ENCODE data around the gene PIM1. TPM values are rescaled to one million over a fixed set of nuclear protein-coding genes. Genes with fewer than 3 reads are reported as not detected.

PIM1 gene
- total and polyA plus RNA-seq, 9 of the 15 experiments (the other 6 are each of a cell fraction or from before 2014, with no cell fraction given): 19.0 to 789 (median 212) TPM

- TF ChIP-seq ZBTB34 (CRISPR knock-in tag; IDR thresholded peaks at IDR 0.05): no peak
- TF ChIP-seq RAD21 (CRISPR knock-in tag; conservative IDR thresholded peaks at IDR 0.05 in 1 of 2, IDR thresholded peaks at IDR 0.05 in 1 of 2): no peak
- no peak for TF ChIP-seq GABPA (tag; conservative IDR thresholded peaks at IDR 0.05; ENCODE audit: low read depth)
- no peak for TF ChIP-seq XRCC4 (IDR thresholded peaks at IDR 0.05; ENCODE audit: extremely low read depth, insufficient read depth, insufficient read length)
- no peak for TF ChIP-seq ZNF449 (CRISPR knock-in tag; IDR thresholded peaks at IDR 0.05)
- no peak for TF ChIP-seq SPI1 (IDR thresholded peaks at IDR 0.05; ENCODE audit: borderline replicate concordance, low read depth, low read length)
- TF ChIP-seq ARID1B (IDR thresholded peaks at IDR 0.05): 0 out of 2 replicates have a peak, but pooled peaks have one; percentile 15
- no peak for TF ChIP-seq CEBPB (tag; IDR thresholded peaks at IDR 0.05)
- TF ChIP-seq MAX (CRISPR knock-in tag; IDR thresholded peaks at IDR 0.05): no peak
- TF ChIP-seq KLF6 (CRISPR knock-in tag; IDR thresholded peaks at IDR 0.05; ENCODE audit: borderline replicate concordance): peak; percentile 71; the same call in 1 of the 2 replicates
- no peak for TF ChIP-seq MTA2 (IDR thresholded peaks at IDR 0.05; ENCODE audit: low read depth)
- TF ChIP-seq MCM7 (IDR thresholded peaks at IDR 0.05): no peak
- TF ChIP-seq ZNF655 (CRISPR knock-in tag; IDR thresholded peaks at IDR 0.05): no peak
- no peak for TF ChIP-seq ZNF224 (CRISPR knock-in tag; IDR thresholded peaks at IDR 0.05)
- TF ChIP-seq ZNF316 (IDR thresholded peaks at IDR 0.05): no peak
- no peak for TF ChIP-seq ZNF174 (CRISPR knock-in tag; IDR thresholded peaks at IDR 0.05)
- peak in 1 of 2 experiments; percentile 41; a peak in 1 of 4 replicates for TF ChIP-seq TEAD1 (CRISPR knock-in tag; IDR thresholded peaks at IDR 0.05)
- TF ChIP-seq ETS1 (conservative IDR thresholded peaks at IDR 0.05; ENCODE audit: control insufficient read depth, low read depth, low read length): no peak
- peak; percentile 45; the same call in 1 of the 2 replicates for TF ChIP-seq POLR2A (conservative IDR thresholded peaks at IDR 0.05)
- TF ChIP-seq EWSR1 (IDR thresholded peaks at IDR 0.05; ENCODE audit: borderline replicate concordance, low read depth, partially characterized antibody): no peak
- no peak for TF ChIP-seq MTA3 (IDR thresholded peaks at IDR 0.05; ENCODE audit: borderline replicate concordance)
- TF ChIP-seq FOXK2 (conservative IDR thresholded peaks at IDR 0.05 in 1 of 2, IDR thresholded peaks at IDR 0.05 in 1 of 2; ENCODE audit: low read depth in 2 of 2): no peak
Measured at GRCh38 chr6:37187321-37188022, 17.5 kb downstream of the PIM1 start (continued).
